Lower lobe of right lung (tissue), 2 donors: ENCODE results near the gene IL3. TPM values are rescaled to one million over a fixed set of nuclear protein-coding genes. Genes with fewer than 3 reads are reported as not detected.
A peak's percentile ranks its signal among the peaks of the same experiment; 100 is the strongest.

Experiments used
- ATAC-seq, 2 donors: fragments of 200-7000 bp; cut with Tn5 transposase; one replicate each; pipeline ENCODE4 v1.9.1; 2020 to 2022; ENCODE audit warnings: mild to moderate bottlenecking in 2 of 2, moderate library complexity in 2 of 2
- DNase-seq: peaks from one replicate; pipeline ENCODE4 v3.0.0-alpha.2; 2020
- H3K27ac ChIP-seq: fragments of 200-600 bp; one replicate; pipeline ENCODE4 v1.8.0; 2022
- H3K27me3 ChIP-seq: fragments of 200-600 bp; one replicate; pipeline ENCODE4 v1.8.0; 2022; ENCODE audit warnings: low read depth
- H3K36me3 ChIP-seq: fragments of 200-600 bp; one replicate; pipeline ENCODE4 v1.8.0; 2022; ENCODE audit warnings: mild to moderate bottlenecking
- H3K4me1 ChIP-seq: fragments of 200-600 bp; one replicate; pipeline ENCODE4 v1.8.0; 2022
- H3K4me3 ChIP-seq: fragments of 200-600 bp; one replicate; pipeline ENCODE4 v1.8.0; 2022; ENCODE audit warnings: mild to moderate bottlenecking
- H3K9me3 ChIP-seq: fragments of 200-600 bp; one replicate; pipeline ENCODE4 v1.8.0; 2022
- intact Hi-C: fragments of 100-400 bp; cut with DNase I; formaldehyde crosslinking; loops from one replicate; pipeline ENCODE4 v1.11.0; 2022
- total RNA-seq: library from RNA; stranded (reverse); fragmentation: NEBNext Ultra II Directional; extraction: Animal tissue kit (Norgen Biotek cat#: 25700); gene quantifications from one replicate; pipeline ENCODE4 v1.2.1, GENCODE V29; 2021
- TF ChIP-seq, protein P1 (sequence below): fragments of 200-600 bp; IDR thresholded peaks from one replicate; pipeline ENCODE4 v1.8.0; 2022; ENCODE audit warnings: antibody characterized with exemption, mild to moderate bottlenecking
- donor health status: DM: no; HTN: yes; CAD: no; lungs with severe emphysema.

IL3 gene
- total RNA-seq, 1 donor from 2014 or later: not detected

DNA sequence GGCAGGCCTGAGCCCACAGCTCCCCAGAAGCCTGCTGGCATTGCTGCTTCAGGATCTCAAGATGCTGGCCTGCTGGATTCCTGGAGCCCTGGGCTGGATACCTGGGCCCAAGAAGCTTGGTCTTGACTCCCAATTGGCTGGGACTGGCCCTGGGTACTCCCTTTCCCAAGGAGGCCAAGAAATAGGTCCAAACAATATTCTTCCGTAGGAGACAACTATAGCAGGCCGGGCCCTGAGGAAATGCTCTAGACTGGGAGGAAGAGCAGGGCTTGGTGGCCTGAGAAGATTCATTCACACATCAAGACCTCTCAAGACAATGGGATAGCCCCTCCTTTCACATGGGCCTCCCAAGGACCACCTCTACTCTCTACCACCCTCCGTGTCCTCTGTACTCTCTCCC lies 21.0 kb downstream of the IL3 start:
- intact Hi-C loops: no loop called here

DNA sequence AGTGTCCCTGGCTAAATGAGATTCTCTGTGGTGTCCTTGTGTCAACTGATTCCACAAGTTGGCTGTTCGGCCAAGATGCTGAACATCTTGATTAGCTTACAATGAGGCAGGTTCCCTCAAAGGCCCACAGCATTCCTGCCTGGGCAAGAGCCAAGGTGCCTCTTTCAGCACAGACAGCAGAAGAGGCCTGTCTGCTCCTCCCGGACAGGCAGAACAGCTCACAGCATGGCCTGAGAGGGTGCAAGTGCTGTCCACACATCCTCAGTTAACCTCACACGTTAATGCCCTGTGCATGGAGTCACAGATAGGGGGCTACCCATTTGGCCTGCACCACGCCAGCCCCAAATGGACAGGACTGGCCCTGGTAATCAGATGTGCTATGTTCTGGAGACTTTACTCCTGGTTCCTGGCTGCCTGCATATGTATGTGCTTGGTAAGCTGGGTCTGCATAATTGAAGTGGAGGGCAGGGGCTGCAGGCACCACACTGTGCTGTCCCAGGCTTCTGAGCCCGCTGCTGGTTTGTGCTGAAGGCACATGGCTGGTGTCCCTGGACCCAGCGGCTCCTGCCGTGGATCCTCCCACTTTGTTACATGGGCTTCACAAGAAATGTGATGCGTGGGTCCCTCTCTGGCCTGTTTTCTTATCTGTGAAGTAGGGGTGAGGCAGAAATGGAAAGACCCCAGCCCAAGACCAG lies 22.0 kb downstream of the IL3 start:
- TF ChIP-seq, protein P1, sequence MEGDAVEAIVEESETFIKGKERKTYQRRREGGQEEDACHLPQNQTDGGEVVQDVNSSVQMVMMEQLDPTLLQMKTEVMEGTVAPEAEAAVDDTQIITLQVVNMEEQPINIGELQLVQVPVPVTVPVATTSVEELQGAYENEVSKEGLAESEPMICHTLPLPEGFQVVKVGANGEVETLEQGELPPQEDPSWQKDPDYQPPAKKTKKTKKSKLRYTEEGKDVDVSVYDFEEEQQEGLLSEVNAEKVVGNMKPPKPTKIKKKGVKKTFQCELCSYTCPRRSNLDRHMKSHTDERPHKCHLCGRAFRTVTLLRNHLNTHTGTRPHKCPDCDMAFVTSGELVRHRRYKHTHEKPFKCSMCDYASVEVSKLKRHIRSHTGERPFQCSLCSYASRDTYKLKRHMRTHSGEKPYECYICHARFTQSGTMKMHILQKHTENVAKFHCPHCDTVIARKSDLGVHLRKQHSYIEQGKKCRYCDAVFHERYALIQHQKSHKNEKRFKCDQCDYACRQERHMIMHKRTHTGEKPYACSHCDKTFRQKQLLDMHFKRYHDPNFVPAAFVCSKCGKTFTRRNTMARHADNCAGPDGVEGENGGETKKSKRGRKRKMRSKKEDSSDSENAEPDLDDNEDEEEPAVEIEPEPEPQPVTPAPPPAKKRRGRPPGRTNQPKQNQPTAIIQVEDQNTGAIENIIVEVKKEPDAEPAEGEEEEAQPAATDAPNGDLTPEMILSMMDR: no peak
- Histone ChIP-seq H3K4me1 (peaks cover 18% of the 10 kb centered on the region), H3K4me3 (no peak overlapping the region), H3K27ac (no peak overlapping the region), H3K36me3 (no peaks in the 10 kb centered on the region), H3K9me3 (no peaks in the 10 kb centered on the region), H3K27me3 (no peaks in the 10 kb centered on the region)
- DNase-seq (peak; percentile 34), ATAC-seq (no peak)
- intact Hi-C loops: no loop called here

More for the DNA sequence above, 21.0 kb downstream of the IL3 start:
- no peak for ATAC-seq
- peaks cover 17% of the 10 kb centered on the region for H3K4me1 ChIP-seq
- peak; percentile 7 for DNase-seq
- H3K27ac ChIP-seq: no peak overlapping the region
- H3K27me3 ChIP-seq: no peaks in the 10 kb centered on the region
- no peaks in the 10 kb centered on the region for H3K9me3 ChIP-seq
- H3K36me3 ChIP-seq: no peaks in the 10 kb centered on the region
- no peak overlapping the region for H3K4me3 ChIP-seq
- TF ChIP-seq, protein P1: no peak

- DNase-seq (no peak), ATAC-seq (no peak)
- H3K27me3 ChIP-seq: no peaks in the 10 kb centered on the region
- H3K36me3 ChIP-seq: no peaks in the 10 kb centered on the region
- H3K9me3 ChIP-seq: no peaks in the 10 kb centered on the region
- no peak overlapping the region for H3K27ac ChIP-seq
- H3K4me1 ChIP-seq: peaks cover 18% of the 10 kb centered on the region
- TF ChIP-seq, protein P1: no peak
- intact Hi-C loops: no loop called here
- H3K4me3 ChIP-seq: no peak overlapping the region
These were observed 22.7 kb downstream of the IL3 start for GRCh38 chr5:132083071-132083678.

GRCh38 chr5:132085686-132086085 lies 25.2 kb downstream of the IL3 start:
- H3K4me1 ChIP-seq: peaks cover 18% of the 10 kb centered on the region
- no peaks in the 10 kb centered on the region for H3K9me3 ChIP-seq
- DNase-seq: no peak
- H3K27ac ChIP-seq: no peak overlapping the region
- TF ChIP-seq, protein P1: no peak
- no peaks in the 10 kb centered on the region for H3K36me3 ChIP-seq
- intact Hi-C loops: no loop called here
- no peaks in the 10 kb centered on the region for H3K27me3 ChIP-seq
- ATAC-seq: no peak
- no peak overlapping the region for H3K4me3 ChIP-seq

DNA sequence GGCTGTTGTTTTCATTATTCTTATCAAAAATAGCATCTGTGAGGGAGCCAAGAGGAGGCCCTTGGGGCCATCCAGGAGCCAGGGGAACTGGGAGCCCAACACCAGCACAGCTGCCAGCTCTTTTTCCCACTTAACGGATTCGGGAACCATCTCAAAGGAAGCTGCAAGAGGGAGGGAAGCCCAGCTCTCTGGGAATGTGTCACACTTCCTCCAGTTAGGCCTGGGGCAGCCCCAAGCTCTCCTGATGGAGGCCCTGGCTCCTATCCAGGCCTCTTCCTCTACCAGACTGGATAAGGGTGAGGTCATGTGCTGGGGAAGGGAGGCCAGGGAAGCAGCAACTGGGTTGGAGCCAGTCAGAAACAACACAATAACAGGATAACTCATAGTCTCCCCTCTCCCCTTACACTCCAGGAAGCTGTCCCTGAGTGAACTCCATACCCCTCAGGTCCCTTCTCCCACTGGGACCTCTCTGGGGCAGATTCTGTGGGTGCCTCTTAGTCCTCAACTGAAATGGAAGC lies 25.9 kb downstream of the IL3 start:
- H3K27me3 ChIP-seq: no peaks in the 10 kb centered on the region
- H3K27ac ChIP-seq: no peak overlapping the region
- DNase-seq (no peak), ATAC-seq (peak; percentile 59 to 81)
- peaks cover 18% of the 10 kb centered on the region for H3K4me1 ChIP-seq
- no peaks in the 10 kb centered on the region for H3K36me3 ChIP-seq
- intact Hi-C loops: no loop called here
- no peaks in the 10 kb centered on the region for H3K9me3 ChIP-seq
- H3K4me3 ChIP-seq: no peak overlapping the region
- TF ChIP-seq, protein P1: no peak
